Measurements from ENCODE around the gene GPHN.
"Not testable (repeated sequence)": the region's sequence is repeated elsewhere in the genome, so short reads cannot be mapped to it uniquely, and the experiment has no call there.

Gene GPHN

DNA sequence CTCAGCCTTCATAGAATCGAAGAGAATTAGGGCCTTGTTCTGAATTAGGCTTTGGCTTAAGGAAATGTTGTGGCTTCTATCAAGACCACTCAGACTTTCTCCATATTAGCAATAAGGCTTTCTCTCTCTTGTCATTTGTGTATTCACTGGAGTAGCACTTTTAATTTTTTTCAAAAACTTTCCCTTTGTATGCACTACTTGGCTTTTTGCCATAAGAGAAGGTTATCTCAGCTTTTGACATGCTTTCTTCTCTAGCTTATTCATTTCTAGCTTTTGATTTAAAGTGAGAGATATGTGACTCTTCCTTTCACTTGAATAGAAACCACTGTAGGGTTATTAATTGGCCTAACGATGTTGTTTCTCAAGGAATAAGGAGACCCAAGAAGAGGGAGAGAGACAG is 244.2 kb downstream of the GPHN start:
- FAIRE-seq: peak; percentile 54
- DNase-seq (ENCODE audit: insufficient read length, low spot score): no peak

DNA sequence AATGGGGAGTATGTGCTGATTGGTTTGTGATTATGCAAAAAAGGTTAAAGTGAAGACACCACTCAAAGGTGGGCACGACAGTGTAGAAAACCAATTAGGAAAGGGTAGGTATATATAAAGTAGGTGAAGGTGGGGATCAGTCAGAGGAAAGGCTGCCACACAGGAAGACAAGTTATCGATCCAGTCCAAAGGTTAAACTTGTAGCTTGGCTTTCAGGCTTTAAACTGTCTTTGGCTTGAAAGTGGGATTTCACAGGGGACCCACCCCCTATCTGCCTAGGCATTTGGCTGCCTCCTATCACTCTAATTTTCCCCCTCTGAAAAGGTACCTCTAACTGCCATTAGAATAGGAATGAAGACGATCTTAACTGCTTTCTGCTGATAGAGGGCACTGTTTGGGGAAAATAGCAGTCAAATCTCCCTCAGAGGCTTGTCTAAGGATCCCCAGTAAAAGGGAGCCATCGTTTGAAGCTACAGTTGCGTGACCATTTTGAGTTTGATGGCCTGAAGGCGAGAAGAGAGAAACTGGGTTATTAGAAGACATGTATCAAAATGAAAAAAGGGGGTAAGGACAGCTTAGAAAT is 250.2 kb downstream of the GPHN start:
- FAIRE-seq: no peak
- no peak for DNase-seq (ENCODE audit: insufficient read length, low spot score)

DNA sequence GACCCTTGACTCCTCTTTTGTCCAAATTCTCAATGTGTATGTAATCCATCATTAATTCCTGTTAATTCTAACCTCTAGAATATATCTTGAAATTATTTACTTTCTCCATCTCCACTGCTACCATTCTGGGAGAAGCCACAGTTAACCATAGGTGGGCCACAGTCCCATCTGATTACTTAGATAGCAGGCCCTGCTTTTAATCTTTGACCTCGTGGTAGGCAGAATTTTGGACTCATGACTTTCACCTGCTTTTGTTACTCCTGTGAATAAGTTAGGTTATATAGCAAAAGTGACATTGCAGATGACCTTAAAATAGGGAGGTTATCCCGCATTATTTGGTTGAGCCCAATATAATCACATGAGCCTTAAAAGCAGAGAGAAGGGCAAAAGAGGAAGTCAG is 264.2 kb downstream of the GPHN start:
- DNase-seq (ENCODE audit: insufficient read length, low spot score) (no peak), FAIRE-seq (peak; percentile 33)

DNA sequence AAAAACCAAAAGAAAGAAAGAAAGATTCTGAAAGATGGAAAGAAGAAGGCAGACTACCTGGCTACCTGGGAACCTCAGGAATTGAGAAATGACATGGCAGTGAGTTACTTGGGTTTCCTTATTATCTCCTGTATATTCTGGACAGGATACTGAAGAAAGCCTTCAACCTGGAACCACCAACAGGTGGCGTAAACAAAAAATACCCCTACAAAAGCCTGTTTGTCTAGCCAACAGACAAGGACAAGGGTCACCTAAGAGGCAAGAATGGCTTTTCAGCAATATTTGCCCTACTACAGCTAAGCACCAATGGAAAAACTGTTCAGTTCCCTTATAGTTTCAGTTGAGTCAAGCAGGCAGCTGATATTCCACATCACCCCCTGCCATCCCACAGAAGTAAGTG is 274.9 kb downstream of the GPHN start:
- no peak for FAIRE-seq
- no peak for DNase-seq (ENCODE audit: insufficient read length, low spot score)

DNA sequence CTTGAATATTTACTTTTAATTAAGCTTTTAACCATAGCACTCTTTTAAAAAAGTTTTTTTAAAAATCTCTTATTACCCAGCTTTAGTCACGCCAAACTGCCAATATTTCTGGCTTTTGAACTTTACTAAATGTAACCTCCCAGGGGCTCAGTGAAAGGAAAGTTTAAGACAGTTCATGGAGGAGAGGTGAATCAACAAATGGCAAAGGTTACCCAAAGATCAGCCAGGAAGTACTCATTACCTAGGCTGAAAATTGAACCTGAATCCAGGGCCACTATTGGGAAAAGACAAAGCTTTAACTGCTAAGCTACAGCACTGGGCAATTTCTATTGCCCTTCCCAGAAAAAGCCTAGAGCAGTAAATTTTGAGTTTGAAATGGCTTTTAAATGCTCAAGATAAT is 282.2 kb downstream of the GPHN start:
- DNase-seq (ENCODE audit: insufficient read length, low spot score): no peak
- FAIRE-seq: no peak

DNA sequence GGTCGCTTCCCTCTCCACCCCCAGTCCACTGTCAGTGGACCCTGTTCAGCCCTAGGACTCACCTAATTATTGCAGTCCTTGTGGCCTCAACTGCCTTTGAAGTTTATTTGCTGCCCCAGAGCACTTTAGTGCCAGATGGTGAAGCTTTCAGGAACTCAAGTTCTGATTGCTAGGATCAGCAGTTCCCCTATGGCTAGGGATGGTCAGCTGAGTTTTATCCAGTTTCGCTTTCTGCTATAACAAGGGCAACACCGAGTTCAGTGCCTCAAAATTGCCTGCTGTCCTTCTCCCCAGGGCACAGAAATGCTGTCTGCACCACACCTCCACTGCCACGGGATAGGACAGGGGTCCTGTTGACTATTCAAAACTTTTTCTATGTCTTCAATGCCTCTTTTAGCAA is 295.0 kb downstream of the GPHN start:
- DNase-seq (ENCODE audit: insufficient read length, low spot score) (no peak), FAIRE-seq (no peak)

DNA sequence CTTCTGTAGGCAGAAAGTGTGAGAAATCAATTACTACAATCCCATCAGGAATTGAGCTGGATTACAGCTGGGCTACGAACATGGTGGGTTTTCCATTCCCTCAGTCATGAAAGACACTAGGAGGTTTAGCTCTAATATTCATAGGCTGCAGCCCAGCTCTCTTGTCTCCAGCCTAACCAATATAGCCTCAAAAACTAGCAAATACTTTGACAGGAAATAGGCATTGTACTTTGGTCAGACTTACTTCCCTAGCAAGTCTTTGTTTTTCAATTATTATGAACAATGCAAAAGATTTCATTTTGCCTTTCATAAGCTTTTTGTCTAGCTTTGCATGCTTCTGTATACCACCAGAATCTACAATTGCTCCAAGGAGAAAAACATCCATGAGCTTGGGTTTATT is 296.2 kb downstream of the GPHN start:
- FAIRE-seq: no peak
- DNase-seq (ENCODE audit: insufficient read length, low spot score): no peak

DNA sequence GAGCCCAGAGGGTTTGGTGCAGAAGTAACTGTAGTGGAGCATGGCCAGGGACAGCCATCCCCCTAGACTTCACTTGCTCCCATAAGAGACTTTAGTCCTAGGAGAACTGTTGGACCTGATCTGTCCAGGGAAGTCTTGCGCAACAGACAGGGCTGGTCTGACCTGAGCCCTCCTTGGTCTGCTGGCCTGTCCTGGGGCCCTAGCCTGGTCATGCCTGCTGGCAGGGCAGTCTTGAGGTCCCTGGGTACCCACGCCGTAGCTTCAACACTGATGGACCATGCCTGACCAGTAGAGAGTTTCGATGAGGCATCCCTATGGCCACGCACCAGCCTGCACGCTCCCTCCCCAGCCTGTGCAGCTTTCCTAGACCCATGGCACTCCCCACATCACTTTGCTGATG is 305.7 kb downstream of the GPHN start:
- no peak for DNase-seq (ENCODE audit: insufficient read length, low spot score)
- FAIRE-seq: no peak

DNA sequence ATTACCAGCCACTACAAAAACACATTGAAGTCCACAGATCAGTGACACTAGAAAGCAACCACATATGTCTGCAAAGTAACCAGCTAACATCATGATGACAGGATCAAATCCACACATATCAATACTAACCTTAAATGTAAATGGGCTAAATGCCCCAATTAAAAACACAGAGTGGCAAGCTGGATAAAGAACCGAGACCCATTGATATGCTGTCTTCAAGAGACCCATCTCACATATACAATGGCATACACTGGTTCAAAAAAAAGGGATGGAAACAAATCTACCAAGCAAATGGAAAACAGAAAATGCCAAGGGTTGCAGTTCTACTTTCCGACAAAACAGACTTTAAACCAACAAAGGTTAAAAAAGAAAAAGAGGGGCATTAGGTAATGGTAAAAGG is 307.7 kb downstream of the GPHN start:
- DNase-seq (ENCODE audit: insufficient read length, low spot score): no peak
- no peak for FAIRE-seq

DNA sequence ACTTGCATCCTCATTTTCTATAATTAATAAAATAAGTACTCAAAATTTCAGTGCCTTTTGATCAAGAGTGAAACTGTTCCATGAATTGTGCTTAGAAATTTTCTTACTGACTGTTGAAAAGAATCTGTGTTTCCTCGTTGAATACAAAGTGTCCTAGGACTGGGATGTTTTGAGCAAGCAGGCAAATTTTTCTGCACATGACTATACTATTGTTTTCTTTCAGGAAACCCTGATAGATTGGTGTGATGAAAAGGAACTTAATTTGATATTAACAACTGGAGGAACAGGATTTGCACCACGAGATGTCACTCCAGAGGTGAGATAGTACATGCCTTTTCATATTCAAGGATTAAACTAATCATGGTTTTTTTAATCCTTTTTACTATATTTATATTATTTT is 316.3 kb downstream of the GPHN start:
- FAIRE-seq (no peak), DNase-seq (ENCODE audit: insufficient read length, low spot score) (no peak)

DNA sequence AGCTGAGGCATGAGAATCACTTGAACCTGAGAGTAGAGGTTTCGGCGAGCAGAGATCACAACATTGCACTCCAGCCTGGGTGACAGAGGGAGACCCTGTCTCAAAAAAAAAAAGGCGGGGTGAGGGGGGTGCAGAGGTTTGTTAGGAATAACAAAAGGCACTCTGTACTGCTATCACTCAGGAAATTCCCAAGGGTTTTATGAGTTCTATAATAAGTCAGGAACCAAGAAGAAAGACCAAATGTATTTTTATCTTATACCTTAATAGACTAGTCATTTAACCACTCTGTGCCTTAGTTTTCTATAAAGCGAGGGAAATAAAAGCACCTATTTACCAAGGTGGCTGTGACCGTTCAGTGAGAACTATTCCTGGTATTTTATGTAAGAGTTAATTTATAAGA is 319.2 kb downstream of the GPHN start:
- DNase-seq (ENCODE audit: insufficient read length, low spot score) (no peak), FAIRE-seq (no peak)

DNA sequence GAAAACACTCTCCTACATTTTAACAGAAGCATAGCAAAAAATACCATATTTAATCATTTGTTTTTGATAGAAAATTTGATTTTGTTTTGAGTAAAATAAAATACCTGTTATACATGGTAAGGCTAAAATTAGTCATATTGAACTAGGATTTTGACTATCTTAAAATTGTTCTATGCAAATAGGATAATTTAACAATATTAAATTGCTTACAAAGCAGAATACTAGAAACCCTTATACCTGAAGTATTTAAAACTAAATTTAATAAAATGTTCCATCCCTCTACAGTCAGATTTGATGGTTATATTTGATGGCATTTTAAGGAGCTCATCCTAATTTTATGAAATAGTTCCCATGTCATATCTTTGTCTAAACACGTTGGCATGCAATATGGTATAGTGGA is 323.2 kb downstream of the GPHN start:
- FAIRE-seq (no peak), DNase-seq (ENCODE audit: insufficient read length, low spot score) (no peak)

DNA sequence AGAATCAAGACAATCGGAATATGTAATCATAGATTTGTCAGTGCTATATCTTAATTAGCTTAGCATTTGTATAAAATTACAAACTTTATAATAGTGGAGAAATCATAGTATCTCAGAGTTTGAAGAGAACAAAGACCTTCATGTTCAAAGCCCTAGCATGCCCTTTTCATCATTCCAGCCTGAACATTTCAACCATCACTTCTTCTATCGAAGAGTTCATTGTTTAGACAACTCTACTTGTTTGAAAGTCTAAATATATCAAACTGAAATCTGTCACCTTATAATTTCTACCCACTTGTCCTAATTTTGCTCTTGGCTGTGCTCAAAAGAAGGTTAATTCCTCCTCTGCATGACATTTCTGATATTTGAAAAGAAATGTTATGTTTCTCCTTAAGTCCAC is 325.9 kb downstream of the GPHN start:
- FAIRE-seq (no peak), DNase-seq (ENCODE audit: insufficient read length, low spot score) (no peak)

DNA sequence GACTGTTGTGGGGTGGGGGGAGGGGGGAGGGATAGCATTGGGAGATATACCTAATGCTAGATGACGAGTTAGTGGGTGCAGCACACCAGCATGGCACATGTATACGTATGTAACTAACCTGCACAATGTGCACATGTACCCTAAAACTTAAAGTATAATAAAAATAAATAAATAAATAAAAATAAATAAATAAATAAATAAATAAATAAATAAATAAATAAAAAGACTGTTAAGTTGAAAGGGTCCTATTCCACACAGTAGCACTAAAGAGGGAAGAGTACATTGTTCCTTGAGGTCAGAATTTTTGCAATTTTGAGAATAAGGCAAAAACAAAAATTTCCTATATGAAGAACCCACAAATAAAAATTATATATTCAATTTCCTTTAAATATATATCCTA is 329.5 kb downstream of the GPHN start:
- DNase-seq (ENCODE audit: insufficient read length, low spot score); FAIRE-seq: not testable (repeated sequence)

DNA sequence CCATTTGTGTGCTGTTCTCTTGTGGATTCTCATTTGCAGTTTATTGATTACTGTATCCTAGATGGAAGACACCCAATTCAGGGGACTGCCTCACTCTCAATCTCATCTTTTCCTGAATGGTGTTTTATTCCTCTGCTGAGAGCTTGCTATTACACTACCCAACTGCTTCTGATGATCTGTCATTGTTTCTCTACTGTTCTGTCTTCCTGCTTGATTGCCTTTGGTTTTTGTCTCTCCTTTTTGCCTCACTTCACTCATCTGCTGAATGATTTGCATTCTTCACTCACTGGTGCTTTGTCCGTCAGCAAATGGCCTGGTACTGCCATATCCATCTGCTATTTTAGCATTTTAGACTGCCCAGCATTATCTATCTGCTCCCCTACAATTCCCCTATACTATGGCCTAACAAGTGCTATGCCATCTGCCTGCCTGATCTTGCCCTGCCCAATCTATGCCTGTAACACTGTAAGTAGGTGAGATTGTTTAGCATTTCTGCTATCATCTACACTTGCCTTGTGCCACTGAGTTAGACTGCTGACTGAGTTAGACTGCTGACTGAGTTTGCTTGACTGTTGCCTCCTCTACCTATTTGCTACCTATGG is 335.1 kb downstream of the GPHN start:
- DNase-seq (ENCODE audit: insufficient read length, low spot score): no peak
- FAIRE-seq: peak; percentile 61

DNA sequence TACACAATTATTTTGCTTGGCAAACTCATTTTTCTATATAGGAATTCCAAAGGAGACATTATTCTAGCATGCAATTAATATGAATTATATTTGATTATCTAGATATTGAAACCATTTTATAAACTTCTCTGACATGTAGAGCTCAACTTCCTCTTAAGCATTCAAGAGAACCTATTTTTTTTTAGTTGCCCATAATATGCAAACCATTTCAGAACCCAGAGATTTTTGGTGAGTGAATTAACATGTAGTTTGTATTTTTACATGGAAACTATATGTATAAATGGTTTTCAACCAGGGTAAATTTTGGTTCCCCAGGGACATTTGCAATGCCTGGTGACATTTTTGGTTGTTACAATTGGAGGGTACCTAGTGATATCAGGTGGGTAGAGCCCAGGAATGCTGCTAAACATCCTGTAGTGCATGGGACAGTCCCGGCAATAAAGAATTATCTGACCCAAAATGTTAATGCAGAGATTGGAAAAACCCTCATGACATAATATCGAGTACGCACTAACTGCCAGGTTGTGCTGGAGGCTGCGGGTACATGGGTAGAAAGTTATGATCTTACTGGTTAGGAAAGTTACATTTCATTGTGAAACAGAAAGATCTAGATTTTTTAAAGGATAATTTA is 342.4 kb downstream of the GPHN start:
- DNase-seq (ENCODE audit: insufficient read length, low spot score) (no peak), FAIRE-seq (no peak)

DNA sequence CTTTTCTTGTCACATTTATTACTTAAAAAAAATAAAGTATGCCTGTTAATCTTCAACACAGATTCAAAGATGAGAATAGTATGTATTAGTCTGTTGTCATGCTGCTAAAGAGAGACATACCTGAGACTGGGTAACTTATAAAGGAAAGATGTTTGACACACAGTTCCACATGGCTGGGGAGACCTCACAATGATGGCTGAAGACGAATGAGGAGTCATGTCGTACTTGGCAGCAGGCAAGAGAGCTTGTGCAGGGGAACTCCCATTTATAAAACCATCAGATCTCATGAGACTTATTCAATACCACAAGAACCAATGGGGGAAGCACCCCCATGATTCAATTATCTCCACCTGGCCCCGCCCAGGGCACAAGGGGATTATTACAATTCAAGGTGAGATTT is 345.4 kb downstream of the GPHN start:
- FAIRE-seq: no peak
- DNase-seq (ENCODE audit: insufficient read length, low spot score): no peak

DNA sequence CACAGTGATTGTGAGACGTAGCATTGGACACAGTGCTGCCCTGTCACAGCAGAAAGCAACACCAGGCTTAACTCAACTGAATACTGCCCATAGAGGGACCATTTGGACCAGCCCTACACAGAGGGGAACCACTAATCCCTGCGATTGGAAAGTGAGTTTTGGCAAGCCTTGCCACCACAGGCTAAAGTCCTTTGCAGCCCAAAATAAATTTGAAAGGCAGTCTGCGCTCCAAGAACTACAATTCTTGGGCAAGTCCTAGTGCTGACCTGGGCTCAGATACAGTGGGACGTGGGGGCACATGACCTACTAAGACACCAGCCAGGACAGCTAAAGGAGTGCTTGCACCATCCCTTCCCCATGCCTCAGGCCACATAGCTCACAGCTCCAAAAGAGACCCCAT is 349.9 kb downstream of the GPHN start:
- DNase-seq (ENCODE audit: insufficient read length, low spot score): no peak
- FAIRE-seq: no peak

DNA sequence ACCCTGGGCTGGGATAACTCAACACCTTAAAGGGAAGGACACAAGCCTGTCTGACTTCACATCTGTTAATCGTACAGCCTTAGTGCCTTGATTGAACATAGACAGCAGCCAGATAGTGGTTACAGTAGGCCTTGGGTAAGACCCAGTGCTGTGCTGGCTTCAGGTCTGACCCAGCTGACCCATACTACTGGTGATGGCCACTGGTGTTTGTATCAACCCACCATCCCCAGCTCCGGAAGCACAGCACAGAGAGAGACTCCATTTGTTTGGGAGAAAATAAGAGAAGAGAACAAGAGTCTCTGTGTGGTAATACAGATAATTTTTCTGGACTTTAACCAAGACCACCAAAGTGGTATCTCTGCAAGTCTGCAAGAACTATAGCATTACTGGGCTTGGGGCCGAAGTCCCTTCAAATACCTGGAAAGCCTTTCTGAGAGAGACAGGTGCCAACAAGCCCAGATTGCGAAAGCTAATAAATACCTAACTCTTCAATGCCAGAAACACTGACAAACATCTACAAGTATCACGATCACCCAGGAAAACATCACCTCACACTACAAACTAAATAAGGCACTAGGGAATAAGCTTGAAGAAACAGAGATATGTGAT is 351.2 kb downstream of the GPHN start:
- DNase-seq (ENCODE audit: insufficient read length, low spot score): no peak
- FAIRE-seq: no peak

DNA sequence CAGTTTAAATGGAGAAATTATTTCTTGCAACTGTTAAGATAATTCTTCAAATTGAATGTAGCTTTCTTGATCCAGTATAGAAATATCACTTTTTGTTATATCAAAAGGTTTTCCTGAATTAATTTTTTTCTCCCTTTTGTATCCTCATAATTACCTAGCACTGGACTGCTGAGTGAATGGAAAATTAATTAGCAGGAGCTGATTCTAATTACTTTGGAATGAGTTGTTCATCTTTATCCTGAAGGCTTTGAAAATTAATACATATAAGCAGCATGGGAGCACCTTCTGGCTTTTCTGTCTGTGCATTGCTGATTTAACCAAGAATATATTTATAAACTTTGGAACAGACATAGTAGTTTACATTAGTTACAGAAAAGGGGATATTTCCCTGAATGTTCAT is 373.6 kb downstream of the GPHN start:
- FAIRE-seq: no peak
- no peak for DNase-seq (ENCODE audit: insufficient read length, low spot score)

DNA sequence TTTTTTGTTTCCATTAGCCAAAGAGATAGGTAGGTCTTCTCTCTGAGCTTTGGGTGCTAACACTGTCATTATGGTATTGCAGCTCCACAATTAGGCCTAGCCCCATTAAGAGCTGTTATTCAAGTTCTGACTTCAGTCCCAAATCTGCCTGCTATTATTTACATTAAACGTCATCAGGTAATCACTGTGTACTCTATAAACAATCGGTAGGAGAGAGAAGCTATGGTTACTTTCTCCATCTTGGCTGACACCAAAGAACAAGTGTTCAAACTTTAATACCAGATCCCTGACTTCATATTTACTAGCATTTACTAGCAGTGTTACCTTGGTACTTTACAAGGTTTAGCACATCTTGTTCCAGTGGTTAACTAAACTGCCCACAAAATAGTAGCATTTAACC is 376.2 kb downstream of the GPHN start:
- FAIRE-seq: no peak
- DNase-seq (ENCODE audit: insufficient read length, low spot score): no peak

DNA sequence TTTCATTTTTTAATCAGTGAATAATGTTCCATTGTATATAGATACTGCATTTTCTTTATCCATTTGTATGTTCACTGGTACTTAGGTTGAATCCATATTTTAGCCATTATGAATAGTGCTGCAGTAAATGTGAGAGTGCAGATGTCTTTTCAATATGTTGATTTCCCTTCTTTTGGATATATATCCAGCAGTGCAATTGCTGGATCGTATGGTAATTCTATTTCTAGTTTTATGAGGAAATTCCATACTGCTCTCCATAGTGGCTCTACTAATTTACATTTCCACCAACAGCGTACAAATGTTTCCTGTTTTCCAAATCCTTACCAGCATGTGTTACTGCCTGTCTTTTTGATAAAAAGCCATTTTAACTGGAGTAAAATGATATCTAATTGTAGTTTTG is 392.8 kb downstream of the GPHN start:
- no peak for DNase-seq (ENCODE audit: insufficient read length, low spot score)
- no peak for FAIRE-seq
